OCI-M2 (cell line): Measurements from ENCODE around the gene CISD3.
"Not testable (repeated sequence)": the region's sequence is repeated elsewhere in the genome, so short reads cannot be mapped to it uniquely, and the experiment has no call there.

Experiments used
- DNase-seq: peaks from one replicate; lab custom pipeline; 2025; ENCODE audit not compliant: unreplicated experiment; lab: John Stamatoyannopoulos, UW

CISD3 gene

DNA sequence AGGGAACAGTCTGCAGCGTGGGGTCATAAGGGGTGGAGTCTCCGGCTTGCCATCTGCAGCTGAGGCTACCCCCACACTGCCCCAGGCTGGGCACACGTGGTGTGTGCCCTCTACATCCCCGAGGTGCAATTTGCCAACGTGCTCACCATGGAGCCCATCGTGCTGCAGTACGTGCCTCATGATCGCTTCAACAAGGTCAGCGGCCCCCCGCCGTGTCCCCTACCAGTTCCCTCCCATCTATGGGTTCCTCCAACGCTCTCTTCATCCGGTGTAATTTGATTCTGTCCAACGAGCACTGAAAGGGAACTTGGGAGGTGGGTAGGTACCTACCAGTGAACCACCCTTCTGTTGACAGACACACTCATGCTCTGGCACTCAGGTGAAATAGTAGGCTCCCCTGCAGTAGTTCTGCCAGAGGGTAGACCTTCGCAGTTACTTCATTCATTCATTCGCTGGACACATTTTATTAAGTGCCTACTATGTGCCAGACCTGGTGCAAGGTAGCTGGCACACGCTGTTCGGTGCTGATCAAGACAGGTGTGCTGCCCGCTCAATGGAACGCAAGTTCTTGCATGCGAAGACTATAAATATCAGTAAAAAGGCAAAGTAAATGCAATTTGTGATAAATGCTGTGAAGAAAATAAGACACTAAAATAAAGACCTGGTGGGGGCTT, 22.3 kb upstream of the CISD3 start:
- DNase-seq, result no peak

DNA sequence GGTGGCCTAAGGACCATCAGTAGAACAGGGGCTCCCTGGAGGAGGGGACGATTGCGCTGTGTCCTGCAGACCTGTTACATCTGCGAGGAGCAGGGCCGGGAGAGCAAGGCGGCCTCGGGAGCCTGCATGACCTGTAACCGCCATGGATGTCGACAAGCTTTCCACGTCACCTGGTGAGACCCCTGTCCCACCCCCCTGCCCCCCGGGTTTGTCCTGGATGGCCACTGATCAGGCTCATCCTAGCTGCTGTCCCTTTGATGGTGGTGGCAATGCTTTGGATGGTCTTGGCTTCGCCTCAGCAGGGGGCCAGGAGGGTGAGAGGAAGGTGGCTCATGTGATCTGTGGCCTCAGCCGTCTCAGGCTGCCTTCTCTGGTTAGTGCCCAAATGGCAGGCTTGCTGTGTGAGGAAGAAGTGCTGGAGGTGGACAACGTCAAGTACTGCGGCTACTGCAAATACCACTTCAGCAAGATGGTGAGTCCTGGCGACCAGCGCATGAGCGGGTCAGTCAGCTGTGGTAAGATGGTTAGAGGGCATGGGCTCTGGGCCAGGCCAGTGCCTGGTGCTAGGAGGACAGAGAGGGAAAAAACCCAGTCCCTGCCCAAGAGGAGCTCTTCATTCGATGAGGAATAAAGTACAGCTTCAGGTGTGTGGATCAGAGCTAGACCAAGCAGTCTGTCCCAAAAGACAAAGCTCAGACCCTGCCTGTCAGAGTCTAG, 20.9 kb upstream of the CISD3 start:
- DNase-seq, result no peak

DNA sequence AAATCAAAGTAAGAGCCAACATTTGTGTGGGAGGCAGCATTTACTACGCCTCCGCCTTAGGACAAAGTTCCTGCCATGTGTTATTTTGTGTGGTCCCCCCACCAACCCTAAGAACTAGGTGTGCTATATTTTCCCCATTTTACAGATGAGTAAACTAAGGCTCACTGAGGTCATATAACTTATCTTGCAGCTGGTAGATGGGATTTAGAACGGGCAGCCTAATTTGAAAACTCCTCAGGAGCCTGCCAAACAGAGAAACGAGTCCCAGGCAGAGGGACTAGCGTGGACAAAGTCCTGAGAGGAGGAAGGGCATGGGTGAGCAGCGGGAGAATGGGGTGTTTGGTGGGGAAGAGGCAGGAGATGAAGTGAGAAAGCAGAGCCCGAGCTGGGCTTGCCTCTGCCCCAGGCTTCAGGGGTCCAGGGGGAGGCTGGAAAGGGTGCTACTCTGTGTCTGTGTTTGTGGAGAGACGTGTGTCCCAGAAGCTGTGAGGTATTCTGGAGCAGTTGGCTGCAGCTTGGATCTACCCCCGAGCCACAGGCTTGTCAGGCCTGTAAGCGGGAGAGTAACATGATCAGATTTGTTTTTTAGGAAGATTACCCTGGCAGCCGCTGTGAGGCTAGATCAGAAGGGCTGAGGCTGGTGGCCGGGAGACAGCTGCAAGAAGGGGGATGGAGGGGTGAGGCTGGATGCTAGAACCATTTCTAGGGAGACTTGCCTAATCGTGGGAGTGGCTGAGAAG, 20.1 kb upstream of the CISD3 start:
- no peak for DNase-seq

DNA sequence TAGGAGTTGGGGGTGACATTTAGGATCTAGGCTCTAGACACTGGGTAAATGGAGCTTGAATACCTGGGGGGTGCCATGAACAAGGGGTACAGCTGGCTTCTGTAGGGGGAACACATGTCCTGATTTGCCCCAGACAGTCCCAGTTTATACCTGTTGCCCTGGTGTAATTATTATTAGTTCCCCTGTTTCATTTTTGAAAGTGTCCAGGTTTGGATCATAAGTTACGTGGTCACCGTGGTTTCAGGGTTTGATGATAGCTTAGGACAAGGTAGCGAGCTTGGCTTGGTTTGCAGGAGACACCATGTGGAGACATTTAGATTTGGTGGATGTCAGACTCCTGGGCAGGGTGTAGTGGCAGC, 19.6 kb upstream of the CISD3 start:
- no peak for DNase-seq

DNA sequence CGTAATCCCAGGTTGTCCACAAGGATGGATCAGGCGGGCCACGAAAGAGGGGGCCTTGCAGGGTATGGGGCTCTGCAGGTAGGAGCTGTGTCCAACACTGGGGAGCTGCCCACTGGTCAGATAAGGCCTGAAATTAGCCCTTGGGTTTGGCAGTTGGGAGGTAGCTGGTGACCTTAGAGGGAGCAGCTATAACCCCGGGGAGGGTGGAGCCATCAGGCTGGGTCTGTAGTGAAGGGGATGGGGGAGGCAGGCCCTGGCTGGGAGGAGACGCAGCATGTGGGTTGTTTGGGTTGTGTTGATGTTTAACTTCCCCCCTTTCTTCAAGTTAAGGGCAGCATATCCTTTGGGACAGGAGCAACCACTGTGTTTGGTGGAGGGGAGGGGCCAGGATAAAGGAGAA, 19.2 kb upstream of the CISD3 start:
- DNase-seq, result no peak

DNA sequence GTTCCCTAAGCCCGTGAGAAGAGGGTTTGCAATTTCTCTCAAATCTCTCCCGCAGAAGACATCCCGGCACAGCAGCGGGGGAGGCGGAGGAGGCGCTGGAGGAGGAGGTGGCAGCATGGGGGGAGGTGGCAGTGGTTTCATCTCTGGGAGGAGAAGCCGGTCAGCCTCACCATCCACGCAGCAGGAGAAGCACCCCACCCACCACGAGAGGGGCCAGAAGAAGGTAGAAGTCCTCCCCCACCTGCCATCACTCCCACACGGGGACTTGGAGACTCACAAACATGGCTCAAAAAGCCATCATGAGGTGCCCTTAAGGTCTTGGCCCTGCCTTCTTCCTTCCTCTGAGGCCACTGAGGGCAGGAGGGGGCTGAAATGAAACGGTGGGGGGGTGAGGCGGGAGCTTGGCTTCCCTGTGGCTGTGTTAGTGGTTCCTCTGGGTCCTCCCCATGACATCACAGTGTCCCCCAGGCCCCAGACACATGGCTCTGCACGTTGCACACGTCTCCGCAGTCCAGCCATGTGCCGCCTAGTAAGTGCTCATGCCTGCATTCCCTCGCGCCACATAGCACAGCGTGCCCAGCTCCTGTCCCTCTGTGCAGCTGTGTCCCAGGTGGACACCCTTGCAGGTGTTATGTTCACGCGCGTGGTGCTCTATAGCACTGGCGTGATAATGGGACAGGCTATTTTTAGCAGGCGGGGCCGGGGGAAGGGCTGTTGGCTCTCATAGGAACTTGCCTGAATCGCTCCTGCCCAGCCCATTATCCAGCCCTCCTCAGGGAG, 18.2 kb upstream of the CISD3 start:
- DNase-seq, result no peak

DNA sequence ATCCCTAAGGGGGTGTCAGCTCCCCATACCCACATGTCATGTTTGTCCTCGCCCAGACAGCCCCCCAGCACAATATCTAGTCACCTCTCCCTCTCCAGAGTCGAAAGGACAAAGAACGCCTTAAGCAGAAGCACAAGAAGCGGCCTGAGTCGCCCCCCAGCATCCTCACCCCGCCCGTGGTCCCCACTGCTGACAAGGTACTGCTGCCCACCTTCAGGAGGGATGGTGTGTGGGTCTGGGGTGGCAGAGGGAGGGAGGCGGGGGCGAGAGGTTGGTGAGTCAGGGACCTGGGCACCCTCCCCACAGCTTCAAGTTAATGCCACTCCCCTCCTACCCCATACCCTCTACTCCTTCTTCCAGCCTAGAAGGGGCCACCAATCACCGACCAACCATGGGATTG, 17.5 kb upstream of the CISD3 start:
- DNase-seq, result no peak

DNA sequence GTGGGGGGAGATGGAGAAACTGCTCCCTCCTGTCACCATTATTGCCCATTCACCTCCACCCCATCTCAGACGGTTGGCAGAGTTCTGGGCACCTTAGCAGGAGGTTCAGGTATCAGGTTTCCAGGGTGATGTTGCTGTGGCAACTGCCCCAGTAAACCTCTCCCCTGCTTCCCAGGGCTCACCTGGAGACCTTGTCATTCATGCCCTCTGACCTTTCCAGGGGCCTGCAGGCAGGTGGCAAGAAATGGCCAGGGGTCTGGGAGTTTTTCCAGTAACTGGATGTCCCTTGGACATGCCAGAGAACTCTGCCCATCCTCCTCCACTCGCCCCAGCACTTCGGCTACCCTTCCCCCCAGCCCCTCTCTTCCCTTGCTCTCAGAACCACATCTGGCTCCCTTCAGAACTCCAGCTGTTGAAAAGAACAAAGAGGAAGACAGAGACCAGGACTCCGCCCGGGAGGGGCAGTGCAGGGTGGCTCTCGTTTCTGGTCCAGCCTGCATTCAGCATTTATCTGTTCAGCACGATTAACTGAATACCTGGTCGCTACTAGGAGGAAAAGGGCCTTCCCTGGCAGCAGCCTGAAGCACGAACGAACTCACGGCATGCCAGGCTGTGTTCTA, 16.6 kb upstream of the CISD3 start:
- no peak for DNase-seq

DNA sequence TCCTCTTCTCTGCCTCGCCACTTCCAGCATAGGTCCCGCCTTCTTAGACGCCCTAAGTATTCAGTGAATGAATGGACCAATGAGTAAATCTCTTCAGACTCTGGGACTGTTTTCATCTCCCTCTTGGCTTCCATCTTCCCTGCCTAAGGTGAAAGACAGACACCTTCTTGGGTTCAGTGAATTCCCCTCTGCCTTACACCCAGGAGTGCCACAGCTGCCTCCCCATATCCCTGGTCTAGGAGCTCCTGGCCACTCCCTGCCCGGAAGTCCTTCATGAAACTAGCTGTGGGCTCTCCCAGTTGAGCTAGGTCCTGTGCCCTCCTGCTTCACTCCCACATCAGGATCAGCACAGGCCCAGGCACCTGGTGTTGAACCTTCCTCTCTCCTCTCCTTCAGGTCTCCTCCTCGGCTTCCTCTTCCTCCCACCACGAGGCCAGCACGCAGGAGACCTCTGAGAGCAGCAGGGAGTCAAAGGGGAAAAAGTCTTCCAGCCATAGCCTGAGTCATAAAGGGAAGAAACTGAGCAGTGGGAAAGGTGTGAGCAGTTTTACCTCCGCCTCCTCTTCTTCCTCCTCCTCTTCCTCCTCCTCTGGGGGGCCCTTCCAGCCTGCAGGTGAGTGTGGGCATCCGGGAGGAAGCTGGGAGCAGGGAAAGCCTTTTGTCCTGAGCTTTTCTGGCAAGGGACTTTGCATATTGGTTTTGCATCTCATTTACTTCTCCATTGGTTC, 14.8 kb upstream of the CISD3 start:
- no peak for DNase-seq

DNA sequence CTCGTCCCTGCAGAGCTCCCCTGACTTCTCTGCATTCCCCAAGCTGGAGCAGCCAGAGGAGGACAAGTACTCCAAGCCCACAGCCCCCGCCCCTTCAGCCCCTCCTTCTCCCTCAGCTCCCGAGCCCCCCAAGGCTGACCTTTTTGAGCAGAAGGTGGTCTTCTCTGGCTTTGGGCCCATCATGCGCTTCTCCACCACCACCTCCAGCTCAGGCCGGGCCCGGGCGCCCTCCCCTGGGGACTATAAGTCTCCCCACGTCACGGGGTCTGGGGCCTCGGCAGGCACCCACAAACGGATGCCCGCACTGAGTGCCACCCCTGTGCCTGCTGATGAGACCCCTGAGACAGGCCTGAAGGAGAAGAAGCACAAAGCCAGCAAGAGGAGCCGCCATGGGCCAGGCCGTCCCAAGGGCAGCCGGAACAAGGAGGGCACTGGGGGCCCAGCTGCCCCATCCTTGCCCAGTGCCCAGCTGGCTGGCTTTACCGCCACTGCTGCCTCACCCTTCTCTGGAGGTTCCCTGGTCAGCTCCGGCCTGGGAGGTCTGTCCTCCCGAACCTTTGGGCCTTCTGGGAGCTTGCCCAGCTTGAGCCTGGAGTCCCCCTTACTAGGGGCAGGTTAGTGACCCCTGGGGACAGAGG, 13.7 kb upstream of the CISD3 start:
- DNase-seq, result no peak

DNA sequence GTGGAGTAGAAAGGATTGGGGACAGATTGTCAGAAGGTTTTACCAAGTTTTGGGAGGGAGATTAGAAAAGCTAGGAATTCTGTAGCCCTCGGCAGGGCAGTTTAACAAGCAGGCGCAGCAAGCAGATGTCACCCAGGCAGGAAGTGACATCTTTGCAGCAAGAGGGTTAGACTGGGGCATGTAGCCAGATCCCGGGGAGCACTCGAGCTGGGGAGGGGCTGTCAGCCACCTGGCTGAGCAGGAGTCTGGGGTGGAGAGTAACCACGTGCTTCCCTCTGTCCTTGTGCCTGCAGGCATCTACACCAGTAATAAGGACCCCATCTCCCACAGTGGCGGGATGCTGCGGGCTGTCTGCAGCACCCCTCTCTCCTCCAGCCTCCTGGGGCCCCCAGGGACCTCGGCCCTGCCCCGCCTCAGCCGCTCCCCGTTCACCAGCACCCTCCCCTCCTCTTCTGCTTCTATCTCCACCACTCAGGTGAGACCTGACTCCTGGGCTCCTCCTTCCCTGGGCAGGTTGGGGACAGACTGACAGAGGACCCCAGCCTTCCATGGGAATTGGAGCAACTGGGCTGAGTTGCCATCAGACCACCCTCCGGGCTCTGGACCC, 12.9 kb upstream of the CISD3 start:
- no peak for DNase-seq

DNA sequence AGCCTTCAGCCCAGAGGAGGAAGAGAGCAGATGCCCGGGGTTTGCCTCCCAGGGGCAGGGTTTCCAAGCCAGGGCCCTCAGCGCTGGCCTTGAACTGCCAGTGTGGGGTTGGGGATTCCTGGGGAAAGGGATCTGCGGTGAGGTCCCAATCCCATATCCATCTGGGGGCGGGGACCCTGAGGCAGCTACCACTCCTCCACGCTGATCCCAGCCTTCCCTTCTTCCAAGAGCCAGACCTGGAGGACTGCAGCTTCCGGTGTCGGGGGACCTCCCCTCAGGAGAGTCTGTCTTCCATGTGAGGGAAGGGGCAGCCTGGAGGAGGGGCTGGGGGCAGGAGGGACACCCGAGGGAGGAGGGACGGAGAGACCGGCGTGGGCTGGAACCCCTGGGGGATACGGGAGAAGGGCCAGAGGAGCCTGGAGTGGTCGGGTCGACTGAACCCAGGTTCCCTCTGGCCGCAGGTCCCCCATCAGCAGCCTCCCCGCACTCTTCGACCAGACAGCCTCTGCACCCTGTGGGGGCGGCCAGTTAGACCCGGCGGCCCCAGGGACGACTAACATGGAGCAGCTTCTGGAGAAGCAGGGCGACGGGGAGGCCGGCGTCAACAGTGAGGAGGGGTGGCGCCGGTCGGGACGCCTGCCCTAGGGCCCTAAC, 10.7 kb upstream of the CISD3 start:
- DNase-seq, result no peak

DNA sequence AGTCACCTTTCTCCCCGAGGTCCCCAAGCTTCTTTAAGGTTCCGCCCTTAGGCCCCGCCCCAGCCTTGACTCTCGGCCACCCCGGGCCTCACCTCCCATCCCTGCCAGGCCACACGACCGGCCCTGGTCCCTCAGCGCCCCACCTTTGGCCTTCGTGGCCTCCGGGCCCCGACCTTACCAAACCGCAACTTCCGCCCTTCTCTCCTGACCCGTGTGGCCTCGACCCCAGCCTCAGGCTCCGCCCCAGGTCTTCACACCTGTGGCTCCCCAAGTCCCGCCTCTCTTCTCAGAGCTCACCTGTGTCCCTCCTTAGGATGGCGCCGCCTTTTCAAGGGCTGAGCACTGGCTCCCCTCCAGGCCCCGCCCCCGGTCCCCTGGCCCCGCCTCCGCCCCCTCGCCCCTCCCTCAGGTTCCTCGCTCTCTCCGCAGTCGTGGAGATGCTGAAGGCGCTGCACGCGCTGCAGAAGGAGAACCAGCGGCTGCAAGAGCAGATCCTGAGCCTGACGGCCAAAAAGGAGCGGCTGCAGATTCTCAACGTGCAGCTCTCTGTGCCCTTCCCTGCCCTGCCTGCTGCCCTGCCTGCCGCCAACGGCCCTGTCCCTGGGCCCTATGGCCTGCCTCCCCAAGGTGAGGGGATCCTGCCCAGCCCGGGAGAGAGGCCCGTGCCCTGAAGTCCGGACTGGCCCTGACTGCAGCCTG, 10.0 kb upstream of the CISD3 start:
- no peak for DNase-seq

DNA sequence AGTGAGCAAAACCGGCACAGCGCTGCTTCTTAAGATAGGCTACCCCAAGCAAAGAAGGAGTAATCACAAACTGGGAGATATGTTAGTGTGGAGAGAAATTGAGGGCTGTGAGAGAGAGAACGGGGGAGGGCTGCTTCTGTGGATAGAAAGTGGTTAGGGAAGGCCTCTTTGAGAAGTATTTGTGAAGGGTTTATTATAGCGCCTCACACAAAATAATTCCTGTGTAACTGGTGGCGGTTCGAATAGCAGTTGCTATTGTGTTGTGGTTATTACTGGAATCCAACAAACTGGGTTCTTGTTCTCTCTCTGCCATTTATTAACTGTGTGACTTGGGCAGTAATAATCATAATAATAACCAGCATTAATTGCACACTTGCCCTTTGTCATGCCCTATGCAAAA, 9.2 kb upstream of the CISD3 start:
- no peak for DNase-seq

DNA sequence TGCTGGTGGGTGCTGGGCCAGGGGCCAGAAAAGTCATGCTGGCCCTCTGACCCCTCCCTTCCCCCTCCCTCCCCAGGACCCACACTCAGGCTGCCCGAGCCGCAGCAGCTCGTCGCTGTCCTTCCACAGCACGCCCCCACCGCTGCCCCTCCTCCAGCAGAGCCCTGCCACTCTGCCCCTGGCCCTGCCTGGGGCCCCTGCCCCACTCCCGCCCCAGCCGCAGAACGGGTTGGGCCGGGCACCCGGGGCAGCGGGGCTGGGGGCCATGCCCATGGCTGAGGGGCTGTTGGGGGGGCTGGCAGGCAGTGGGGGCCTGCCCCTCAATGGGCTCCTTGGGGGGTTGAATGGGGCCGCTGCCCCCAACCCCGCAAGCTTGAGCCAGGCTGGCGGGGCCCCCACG, 8.3 kb upstream of the CISD3 start:
- no peak for DNase-seq

DNA sequence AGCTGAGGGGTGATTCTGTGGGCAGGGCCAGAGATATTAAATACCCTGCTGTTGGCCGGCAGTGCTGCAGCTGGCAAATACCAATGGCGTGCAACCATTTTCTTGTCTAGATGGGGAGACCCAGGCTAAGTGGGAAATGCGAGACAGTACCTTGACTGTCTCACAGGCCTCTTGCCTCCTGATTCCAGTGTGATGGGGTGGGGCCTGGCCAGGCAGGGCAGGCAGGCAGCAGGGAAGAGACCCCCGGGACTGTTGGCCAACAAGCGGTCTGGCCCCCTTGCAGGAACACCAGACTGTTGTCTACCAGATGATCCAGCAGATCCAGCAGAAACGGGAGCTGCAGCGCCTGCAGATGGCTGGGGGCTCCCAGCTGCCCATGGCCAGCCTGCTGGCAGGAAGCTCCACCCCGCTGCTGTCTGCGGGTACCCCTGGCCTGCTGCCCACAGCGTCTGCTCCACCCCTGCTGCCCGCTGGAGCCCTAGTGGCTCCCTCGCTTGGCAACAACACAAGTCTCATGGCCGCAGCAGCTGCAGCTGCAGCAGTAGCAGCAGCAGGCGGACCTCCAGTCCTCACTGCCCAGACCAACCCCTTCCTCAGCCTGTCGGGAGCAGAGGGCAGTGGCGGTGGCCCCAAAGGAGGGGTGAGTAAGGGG, 5.7 kb upstream of the CISD3 start:
- no peak for DNase-seq

DNA sequence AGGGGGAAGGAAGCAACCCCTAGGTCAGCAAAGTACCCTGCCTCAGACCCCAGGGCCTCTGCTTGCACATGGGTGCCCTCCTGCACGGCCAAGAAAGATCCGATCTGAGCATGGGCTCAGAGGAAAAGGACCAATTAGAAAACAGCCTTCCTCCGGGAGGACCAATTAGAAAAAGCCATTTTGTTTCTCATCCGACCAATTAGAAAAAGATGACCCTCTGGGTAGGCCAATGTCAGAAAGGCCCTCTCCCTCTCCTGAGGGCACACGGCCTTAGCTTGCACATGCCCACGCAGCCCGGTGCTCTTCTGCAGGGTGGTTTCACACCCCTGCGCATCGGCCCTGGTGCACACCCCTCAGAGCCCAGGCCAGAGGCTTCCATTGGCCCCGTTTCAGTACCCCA, 5.1 kb upstream of the CISD3 start:
- DNase-seq, result no peak

DNA sequence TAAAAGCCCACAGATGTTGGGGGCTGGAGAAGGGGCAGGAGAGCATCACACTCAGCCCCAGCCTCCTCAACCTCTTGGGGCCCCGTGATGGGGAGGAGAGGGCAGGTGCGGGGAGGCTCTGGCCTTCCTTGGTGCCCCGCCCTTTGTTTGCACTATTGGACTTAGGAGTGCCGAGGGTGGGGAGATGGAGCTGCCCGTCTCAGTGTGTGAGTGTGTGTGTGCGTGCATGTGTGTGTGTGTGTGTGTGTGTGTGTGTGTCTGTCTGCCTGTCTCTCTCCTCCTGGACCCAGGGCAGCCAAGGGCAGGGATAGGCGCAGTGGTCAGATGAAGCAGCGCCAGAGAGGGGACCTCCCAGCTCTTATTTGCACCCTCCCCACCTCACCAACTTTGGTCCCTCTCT, 4.0 kb upstream of the CISD3 start:
- not testable (repeated sequence) for DNase-seq
